Measurements from ENCODE around the gene SDCCAG8.

SDCCAG8 gene

GRCh38 chr1:243415663-243416408, 160.0 kb downstream of the SDCCAG8 start:
- TF ChIP-seq GATA2 (IDR thresholded peaks at IDR 0.05; ENCODE audit: low read depth, low read length) (no peak), GATA3 (IDR thresholded peaks at IDR 0.05; ENCODE audit: low read depth, low read length) (no peak)

- no peak for TF ChIP-seq GATA2 (IDR thresholded peaks at IDR 0.05; ENCODE audit: low read depth, low read length)
- no peak for TF ChIP-seq GATA3 (IDR thresholded peaks at IDR 0.05; ENCODE audit: low read depth, low read length)
Measured at GRCh38 chr1:243416495-243416894, 160.7 kb downstream of the SDCCAG8 start.

- TF ChIP-seq GATA3 (IDR thresholded peaks at IDR 0.05; ENCODE audit: low read depth, low read length) (no peak), GATA2 (IDR thresholded peaks at IDR 0.05; ENCODE audit: low read depth, low read length) (no peak)
Measured at GRCh38 chr1:243420016-243420945, 164.4 kb downstream of the SDCCAG8 start.

- TF ChIP-seq GATA2 (IDR thresholded peaks at IDR 0.05; ENCODE audit: low read depth, low read length) (no peak), GATA3 (IDR thresholded peaks at IDR 0.05; ENCODE audit: low read depth, low read length) (no peak)
Measured at GRCh38 chr1:243420946-243421685, 165.3 kb downstream of the SDCCAG8 start.

GRCh38 chr1:243421784-243422183, 165.9 kb downstream of the SDCCAG8 start:
- TF ChIP-seq GATA3 (IDR thresholded peaks at IDR 0.05; ENCODE audit: low read depth, low read length) (no peak), GATA2 (IDR thresholded peaks at IDR 0.05; ENCODE audit: low read depth, low read length) (no peak)

GRCh38 chr1:243422362-243422761, 166.5 kb downstream of the SDCCAG8 start:
- no peak for TF ChIP-seq GATA2 (IDR thresholded peaks at IDR 0.05; ENCODE audit: low read depth, low read length)
- TF ChIP-seq GATA3 (IDR thresholded peaks at IDR 0.05; ENCODE audit: low read depth, low read length), result no peak

GRCh38 chr1:243428084-243428483, 172.2 kb downstream of the SDCCAG8 start:
- TF ChIP-seq GATA3 (IDR thresholded peaks at IDR 0.05; ENCODE audit: low read depth, low read length) (no peak), GATA2 (IDR thresholded peaks at IDR 0.05; ENCODE audit: low read depth, low read length) (no peak)

- TF ChIP-seq GATA2 (IDR thresholded peaks at IDR 0.05; ENCODE audit: low read depth, low read length) (no peak), GATA3 (IDR thresholded peaks at IDR 0.05; ENCODE audit: low read depth, low read length) (no peak)
Measured at GRCh38 chr1:243428617-243429342, 172.9 kb downstream of the SDCCAG8 start.

GRCh38 chr1:243431591-243431990, 175.8 kb downstream of the SDCCAG8 start:
- TF ChIP-seq GATA3 (IDR thresholded peaks at IDR 0.05; ENCODE audit: low read depth, low read length), result no peak
- TF ChIP-seq GATA2 (IDR thresholded peaks at IDR 0.05; ENCODE audit: low read depth, low read length), result no peak

GRCh38 chr1:243432136-243432535, 176.3 kb downstream of the SDCCAG8 start:
- TF ChIP-seq GATA2 (IDR thresholded peaks at IDR 0.05; ENCODE audit: low read depth, low read length), result no peak
- peak; percentile 40; the same call in 1 of the 2 replicates for TF ChIP-seq GATA3 (IDR thresholded peaks at IDR 0.05; ENCODE audit: low read depth, low read length)

- TF ChIP-seq GATA3 (IDR thresholded peaks at IDR 0.05; ENCODE audit: low read depth, low read length) (no peak), GATA2 (IDR thresholded peaks at IDR 0.05; ENCODE audit: low read depth, low read length) (no peak)
Measured at GRCh38 chr1:243433737-243434370, 178.0 kb downstream of the SDCCAG8 start.

- TF ChIP-seq GATA3 (IDR thresholded peaks at IDR 0.05; ENCODE audit: low read depth, low read length) (no peak), GATA2 (IDR thresholded peaks at IDR 0.05; ENCODE audit: low read depth, low read length) (no peak)
Measured at GRCh38 chr1:243434594-243434993, 178.8 kb downstream of the SDCCAG8 start.

GRCh38 chr1:243435836-243436235, 180.0 kb downstream of the SDCCAG8 start:
- no peak for TF ChIP-seq GATA3 (IDR thresholded peaks at IDR 0.05; ENCODE audit: low read depth, low read length)
- no peak for TF ChIP-seq GATA2 (IDR thresholded peaks at IDR 0.05; ENCODE audit: low read depth, low read length)

Data from SH-SY5Y (cell line).